GM19452 (cell line): ENCODE data around the gene CORO1C.

Source experiments
- ATAC-seq: cut with Tn5 transposase; IDR thresholded peaks from one replicate; pipeline ENCODE4 v1.9.1; 2021; ENCODE audit not compliant: unreplicated experiment

Gene CORO1C

GRCh38 chr12:108605690-108606406 is 125.5 kb downstream of the CORO1C start:
- no peak for ATAC-seq

GRCh38 chr12:108605000-108605689 is 126.2 kb downstream of the CORO1C start:
- no peak for ATAC-seq

GRCh38 chr12:108604208-108604941 is 126.9 kb downstream of the CORO1C start:
- no peak for ATAC-seq

GRCh38 chr12:108603743-108604142 is 127.6 kb downstream of the CORO1C start:
- no peak for ATAC-seq

- no peak for ATAC-seq
Observed at GRCh38 chr12:108602976-108603704, 128.2 kb downstream of the CORO1C start.

GRCh38 chr12:108602209-108602705 is 129.1 kb downstream of the CORO1C start:
- ATAC-seq: no peak

GRCh38 chr12:108600702-108601007 is 130.7 kb downstream of the CORO1C start:
- ATAC-seq: no peak

GRCh38 chr12:108599948-108600701 is 131.2 kb downstream of the CORO1C start:
- ATAC-seq: no peak

GRCh38 chr12:108599541-108599940 is 131.8 kb downstream of the CORO1C start:
- no peak for ATAC-seq

GRCh38 chr12:108598553-108599250 is 132.6 kb downstream of the CORO1C start:
- ATAC-seq: no peak

- no peak for ATAC-seq
Observed at GRCh38 chr12:108597559-108598471, 133.5 kb downstream of the CORO1C start, which contains the start of gene TMEM119. Gene TMEM119 (minus strand): TSS chr12:108598084. CDS start chr12:108592383, 5,701 bp downstream.

GRCh38 chr12:108596854-108597558 is 134.3 kb downstream of the CORO1C start:
- ATAC-seq: no peak

GRCh38 chr12:108595711-108596647 is 135.3 kb downstream of the CORO1C start:
- ATAC-seq: no peak
